Endodermal cell (in vitro differentiated cells): ENCODE measurements around the gene GBF1. TPM values are rescaled to one million over a fixed set of nuclear protein-coding genes. Genes with fewer than 3 reads are reported as not detected.

Experiments used
- DNase-seq: peaks from one replicate; pipeline ENCODE4 v3.0.0-alpha.2; 2017
- H3K27ac ChIP-seq: 2 replicates; pipeline ENCODE4 v1.5.1; 2013; ENCODE audit warnings: mild to moderate bottlenecking, low read depth, low read length, moderate library complexity
- H3K27me3 ChIP-seq: 2 replicates; pipeline ENCODE4 v1.6.1; 2013; ENCODE audit warnings: mild to moderate bottlenecking, low read length, moderate library complexity; ENCODE audit not compliant: insufficient read depth, control insufficient read depth, poor library complexity, severe bottlenecking
- H3K36me3 ChIP-seq: 2 replicates; pipeline ENCODE4 v1.7.0; 2013; ENCODE audit warnings: mild to moderate bottlenecking, low read length, moderate library complexity; ENCODE audit not compliant: control insufficient read depth, insufficient read depth
- H3K4me1 ChIP-seq: one replicate; pipeline ENCODE4 v1.7.0; 2013; ENCODE audit warnings: low read length; ENCODE audit not compliant: control insufficient read depth, insufficient read depth
- H3K4me3 ChIP-seq: 2 replicates; pipeline ENCODE4 v1.5.1; 2013; ENCODE audit warnings: mild to moderate bottlenecking, low read length, moderate library complexity
- H3K9ac ChIP-seq: 2 replicates; pipeline ENCODE4 v1.6.1; 2013; ENCODE audit warnings: mild to moderate bottlenecking, low read length, moderate library complexity; ENCODE audit not compliant: poor library complexity, severe bottlenecking; ENCODE audit errors: extremely low read depth
- H3K9me3 ChIP-seq: 2 replicates; pipeline ENCODE4 v1.6.1; 2013; ENCODE audit warnings: mild to moderate bottlenecking, low read length, moderate library complexity; ENCODE audit not compliant: control insufficient read depth
- H3K27ac Mint-ChIP-seq: 2 replicates; pipeline ENCODE4 v1.8.0; 2020; ENCODE audit warnings: mixed read lengths
- H3K27me3 Mint-ChIP-seq: 2 replicates; pipeline ENCODE4 v1.8.0; 2021; ENCODE audit warnings: mild to moderate bottlenecking, mixed read lengths; ENCODE audit not compliant: insufficient read depth
- H3K36me3 Mint-ChIP-seq: 2 replicates; pipeline ENCODE4 v1.8.0; 2020; ENCODE audit warnings: low read depth, mixed read lengths
- H3K4me1 Mint-ChIP-seq: 2 replicates; pipeline ENCODE4 v1.8.0; 2020; ENCODE audit warnings: mixed read lengths
- H3K4me3 Mint-ChIP-seq: 2 replicates; pipeline ENCODE4 v1.8.0; 2020; ENCODE audit warnings: mild to moderate bottlenecking, moderate library complexity, mixed read lengths
- H3K9me3 Mint-ChIP-seq: 2 replicates; pipeline ENCODE4 v1.8.0; 2020; ENCODE audit warnings: mild to moderate bottlenecking, mixed read lengths
- CTCF ChIP-seq: fragments of 200-600 bp; sonication (generic); conservative IDR thresholded peaks from 2 replicates; pipeline ENCODE4 v1.5.0; 2021; ENCODE audit warnings: antibody characterized with exemption, mild to moderate bottlenecking
- WGBS, 2 experiments: methylation state at CpG; one replicate each; pipeline versions ENCODE4 v1.1.5 to v1.1.7; 2013; ENCODE audit warnings: missing lambda C conversion rate in 2 of 2, mixed read lengths in 1 of 2; ENCODE audit not compliant: insufficient coverage in 1 of 2, insufficient read length in 1 of 2; 5-methylcytosine and 5-hydroxymethylcytosine counted together
- total RNA-seq, 2 donors: library from RNA; stranded (reverse); fragmentation: NEBNext Ultra II Directional in 1 of 2; extraction: Animal tissue kit (Norgen Biotek cat#: 25700) in 1 of 2; gene quantifications; 2 replicates in 1 of 2; 3 replicates in 1 of 2; pipeline ENCODE4 v1.2.1, GENCODE V29; 2021

Gene GBF1
- total RNA-seq, 2 donors from 2014 or later: 31.1 to 31.4 TPM

GRCh38 chr10:102375867-102376266 lies 130.5 kb downstream of the GBF1 start:
- no peaks in the 10 kb centered on the region for H3K27me3 ChIP-seq
- no peak for TF ChIP-seq CTCF
- no peaks in the 10 kb centered on the region for H3K27me3 Mint-ChIP-seq
- H3K4me3 Mint-ChIP-seq: no peak overlapping the region
- no peaks in the 10 kb centered on the region for H3K4me1 Mint-ChIP-seq
- no peak overlapping the region for H3K27ac Mint-ChIP-seq
- no peak overlapping the region for H3K27ac ChIP-seq
- 86 to 88% methylated on average over 2 of the region's 2 CpGs for WGBS, 2 experiments
- DNase-seq: no peak
- H3K36me3 Mint-ChIP-seq: peaks cover 60% of the 10 kb centered on the region
- no peaks in the 10 kb centered on the region for H3K9me3 Mint-ChIP-seq
- no peaks in the 10 kb centered on the region for H3K9me3 ChIP-seq
- H3K4me3 ChIP-seq: no peak overlapping the region
- peaks cover 66% of the 10 kb centered on the region for H3K36me3 ChIP-seq
- no peaks in the 10 kb centered on the region for H3K4me1 ChIP-seq
- no peak overlapping the region for H3K9ac ChIP-seq

DNA sequence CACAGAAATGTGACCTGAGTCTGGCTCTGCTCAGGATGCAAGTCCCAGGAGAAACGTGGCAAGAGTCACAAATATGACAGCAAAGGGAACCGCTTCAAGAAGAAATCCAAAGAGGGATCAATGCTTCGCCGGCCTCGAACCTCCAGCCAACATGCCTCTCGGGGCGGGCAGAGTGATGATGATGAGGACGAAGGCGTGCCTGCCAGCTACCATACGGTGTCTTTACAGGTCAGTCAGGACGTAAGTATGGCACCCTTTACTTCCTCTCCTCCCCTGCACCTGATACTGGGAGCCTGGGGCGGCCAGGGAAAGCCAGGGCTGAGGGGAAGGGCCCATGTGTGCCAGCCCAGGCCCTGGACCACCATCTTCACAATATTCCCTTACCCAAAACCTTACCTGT lies 131.6 kb downstream of the GBF1 start:
- H3K36me3 Mint-ChIP-seq: peaks cover 56% of the 10 kb centered on the region
- H3K4me3 ChIP-seq: no peak overlapping the region
- H3K36me3 ChIP-seq: peaks cover 63% of the 10 kb centered on the region
- no peaks in the 10 kb centered on the region for H3K9me3 Mint-ChIP-seq
- no peaks in the 10 kb centered on the region for H3K27me3 ChIP-seq
- H3K4me3 Mint-ChIP-seq: no peak overlapping the region
- no peak for DNase-seq
- no peaks in the 10 kb centered on the region for H3K9me3 ChIP-seq
- H3K4me1 Mint-ChIP-seq: no peaks in the 10 kb centered on the region
- no peak for TF ChIP-seq CTCF
- H3K27ac Mint-ChIP-seq: no peak overlapping the region
- H3K27ac ChIP-seq: no peak overlapping the region
- no peak overlapping the region for H3K9ac ChIP-seq
- no peaks in the 10 kb centered on the region for H3K27me3 Mint-ChIP-seq
- no peaks in the 10 kb centered on the region for H3K4me1 ChIP-seq
- 94 to 99% methylated on average over 10 to 12 of the region's 12 CpGs for WGBS, 2 experiments

DNA sequence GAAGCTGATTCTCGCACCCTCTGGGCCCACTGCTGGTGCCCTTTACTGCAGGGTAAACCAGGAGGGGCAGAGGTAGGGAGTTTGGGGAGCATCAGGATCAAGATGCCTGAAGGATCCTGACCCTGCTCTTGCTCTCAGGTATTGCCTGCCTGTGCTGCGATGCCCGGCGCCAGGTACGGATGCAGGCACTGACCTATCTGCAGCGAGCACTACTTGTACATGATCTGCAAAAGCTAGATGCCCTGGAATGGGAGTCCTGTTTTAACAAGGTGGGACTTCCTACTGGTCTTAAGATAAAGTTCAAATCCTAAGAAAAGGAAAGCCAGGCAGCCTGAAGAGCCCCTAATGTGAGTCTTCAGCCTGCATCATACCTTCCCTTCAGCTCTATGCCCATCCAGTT lies 134.1 kb downstream of the GBF1 start:
- no peaks in the 10 kb centered on the region for H3K9me3 Mint-ChIP-seq
- TF ChIP-seq CTCF: no peak
- H3K27me3 Mint-ChIP-seq: no peaks in the 10 kb centered on the region
- no peak overlapping the region for H3K4me3 Mint-ChIP-seq
- Histone ChIP-seq H3K4me1 (no peaks in the 10 kb centered on the region), H3K9me3 (no peaks in the 10 kb centered on the region), H3K27ac (no peak overlapping the region), H3K4me3 (no peak overlapping the region), H3K27me3 (no peaks in the 10 kb centered on the region), H3K36me3 (peaks cover 45% of the 10 kb centered on the region), H3K9ac (no peak overlapping the region)
- 94 to 100% methylated on average over 6 of the region's 6 CpGs for WGBS, 2 experiments
- DNase-seq: no peak
- H3K27ac Mint-ChIP-seq: no peak overlapping the region
- H3K36me3 Mint-ChIP-seq: peaks cover 44% of the 10 kb centered on the region
- H3K4me1 Mint-ChIP-seq: no peaks in the 10 kb centered on the region
